ENCODE data around the gene APPL2. TPM values are rescaled to one million over a fixed set of nuclear protein-coding genes. Genes with fewer than 3 reads are reported as not detected.

Gene APPL2
- total and polyA plus RNA-seq, 8 donors: 15.9 to 407 (median 56.0) TPM

- TF ChIP-seq EP300 (IDR thresholded peaks at IDR 0.05) (no peak), POLR2A (IDR thresholded peaks at IDR 0.05) (no peak)
- no peaks in the 10 kb centered on the region for H3K9me3 ChIP-seq
- no peaks in the 10 kb centered on the region for H3K27me3 ChIP-seq
- WGBS, 5 donors: 95 to 99% (median 96%) methylated on average over 8 of the region's 8 CpGs
- peaks cover 5 to 44% (median 32%) of the 10 kb centered on the region in 4 donors for H3K36me3 ChIP-seq
- no peak overlapping the region for H3K4me3 ChIP-seq
- DNase-seq: no peak
- intact Hi-C loops (cut with DNase I; ENCODE audit: low total_unique reads): no loop called here
- H3K4me1 ChIP-seq: peaks cover 36 to 92% (median 71%) of the 10 kb centered on the region in 4 donors
- H3K27ac ChIP-seq: peak overlapping the region in 4 of 5 donors; percentile 11 to 55 (median 48)
Measured at GRCh38 chr12:105228966-105229365, 7.0 kb downstream of the APPL2 start.

GRCh38 chr12:105228494-105228893 is 7.5 kb downstream of the APPL2 start:
- H3K9me3 ChIP-seq: no peaks in the 10 kb centered on the region
- H3K27ac ChIP-seq: peak overlapping the region in 3 of 5 donors; percentile 47 to 55 (median 49)
- no peak for DNase-seq
- no peak overlapping the region for H3K4me3 ChIP-seq
- peaks cover 37 to 92% (median 71%) of the 10 kb centered on the region in 4 donors for H3K4me1 ChIP-seq
- no peaks in the 10 kb centered on the region for H3K27me3 ChIP-seq
- 33 to 59% (median 53%) methylated on average over 1 of the region's 1 CpG for WGBS, 5 donors
- TF ChIP-seq EP300 (IDR thresholded peaks at IDR 0.05) (no peak), CTCF (IDR thresholded peaks at IDR 0.05) (no peak), POLR2AphosphoS5 (IDR thresholded peaks at IDR 0.05) (no peak), POLR2A (IDR thresholded peaks at IDR 0.05) (no peak)
- H3K36me3 ChIP-seq: peaks cover 5 to 45% (median 37%) of the 10 kb centered on the region in 4 donors
- intact Hi-C loops (cut with DNase I; ENCODE audit: low total_unique reads): no loop called here

GRCh38 chr12:105227879-105228278 is 8.1 kb downstream of the APPL2 start:
- peaks cover 9 to 51% (median 43%) of the 10 kb centered on the region in 4 donors for H3K36me3 ChIP-seq
- no peak for TF ChIP-seq POLR2A (IDR thresholded peaks at IDR 0.05)
- TF ChIP-seq POLR2AphosphoS5 (IDR thresholded peaks at IDR 0.05): no peak
- no peak for TF ChIP-seq CTCF (IDR thresholded peaks at IDR 0.05)
- peak overlapping the region in 1 of 5 donors; percentile 74 for H3K27ac ChIP-seq
- no peak for DNase-seq
- H3K27me3 ChIP-seq: no peaks in the 10 kb centered on the region
- WGBS, 5 donors: 88 to 95% (median 91%) methylated on average over 3 of the region's 3 CpGs
- H3K4me3 ChIP-seq: no peak overlapping the region
- H3K4me1 ChIP-seq: peaks cover 39 to 92% (median 71%) of the 10 kb centered on the region in 4 donors
- intact Hi-C loops (cut with DNase I; ENCODE audit: low total_unique reads): no loop called here
- H3K9me3 ChIP-seq: no peaks in the 10 kb centered on the region

- WGBS, 5 donors: 25 to 39% (median 32%) methylated on average over 8 of the region's 8 CpGs
- DNase-seq: peak; percentile 63 to 81
- Histone ChIP-seq H3K4me3 (no peak overlapping the region), H3K4me1 (peaks cover 51 to 92% (median 72%) of the 10 kb centered on the region in 4 donors), H3K27me3 (no peaks in the 10 kb centered on the region), H3K36me3 (peaks cover 10 to 64% (median 58%) of the 10 kb centered on the region in 4 donors), H3K27ac (peak overlapping the region; percentile 9 to 74 (median 60)), H3K9me3 (no peaks in the 10 kb centered on the region)
- TF ChIP-seq POLR2AphosphoS5 (IDR thresholded peaks at IDR 0.05): peak; percentile 43 to 81 (median 69)
- no peak for TF ChIP-seq POLR2A (IDR thresholded peaks at IDR 0.05)
- no peak for TF ChIP-seq EP300 (IDR thresholded peaks at IDR 0.05)
- TF ChIP-seq CTCF (IDR thresholded peaks at IDR 0.05): no peak
- intact Hi-C loops (cut with DNase I; ENCODE audit: low total_unique reads): no loop called here
Measured at GRCh38 chr12:105226219-105226618, 9.8 kb downstream of the APPL2 start.

GRCh38 chr12:105225505-105226015 is 10.4 kb downstream of the APPL2 start:
- no peak for TF ChIP-seq POLR2A (IDR thresholded peaks at IDR 0.05)
- no peak for TF ChIP-seq EP300 (IDR thresholded peaks at IDR 0.05)
- TF ChIP-seq POLR2AphosphoS5 (IDR thresholded peaks at IDR 0.05): no peak
- TF ChIP-seq CTCF (IDR thresholded peaks at IDR 0.05): no peak
- intact Hi-C loops (cut with DNase I; ENCODE audit: low total_unique reads): no loop called here
- H3K27ac ChIP-seq: peak overlapping the region in 3 of 5 donors; percentile 60 to 74 (median 68)
- no peak for DNase-seq
- peaks cover 48 to 92% (median 71%) of the 10 kb centered on the region in 4 donors for H3K4me1 ChIP-seq
- peaks cover 10 to 61% (median 58%) of the 10 kb centered on the region in 4 donors for H3K36me3 ChIP-seq
- no peaks in the 10 kb centered on the region for H3K9me3 ChIP-seq
- H3K27me3 ChIP-seq: no peaks in the 10 kb centered on the region
- WGBS, 5 donors: 34 to 57% (median 48%) methylated on average over 5 of the region's 5 CpGs
- no peak overlapping the region for H3K4me3 ChIP-seq

All from stomach (tissue), 9 donors.